ENCODE data around the gene CACNA1H.

CACNA1H gene

DNA sequence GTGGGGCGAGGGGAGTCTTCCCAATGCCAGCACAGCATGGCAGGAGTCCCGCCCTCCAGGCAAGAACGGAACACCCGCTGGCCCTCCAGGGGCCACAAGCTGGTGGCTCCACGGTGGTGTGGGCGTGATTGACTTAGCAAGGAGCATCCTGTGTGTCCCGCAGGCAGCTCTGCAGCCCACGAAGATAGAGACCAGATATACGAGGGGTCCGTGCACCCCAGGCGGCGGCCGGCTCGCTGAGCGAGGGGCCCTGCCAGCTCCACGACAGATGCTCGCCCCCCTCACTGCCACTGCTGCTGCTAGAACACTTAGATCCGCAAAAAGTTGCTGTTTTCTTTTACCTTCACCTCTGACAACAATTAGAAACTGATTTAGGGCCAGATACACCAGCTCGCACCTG is 10.0 kb upstream of the CACNA1H start:
- no peak for DNase-seq (ENCODE audit: low read depth)

DNA sequence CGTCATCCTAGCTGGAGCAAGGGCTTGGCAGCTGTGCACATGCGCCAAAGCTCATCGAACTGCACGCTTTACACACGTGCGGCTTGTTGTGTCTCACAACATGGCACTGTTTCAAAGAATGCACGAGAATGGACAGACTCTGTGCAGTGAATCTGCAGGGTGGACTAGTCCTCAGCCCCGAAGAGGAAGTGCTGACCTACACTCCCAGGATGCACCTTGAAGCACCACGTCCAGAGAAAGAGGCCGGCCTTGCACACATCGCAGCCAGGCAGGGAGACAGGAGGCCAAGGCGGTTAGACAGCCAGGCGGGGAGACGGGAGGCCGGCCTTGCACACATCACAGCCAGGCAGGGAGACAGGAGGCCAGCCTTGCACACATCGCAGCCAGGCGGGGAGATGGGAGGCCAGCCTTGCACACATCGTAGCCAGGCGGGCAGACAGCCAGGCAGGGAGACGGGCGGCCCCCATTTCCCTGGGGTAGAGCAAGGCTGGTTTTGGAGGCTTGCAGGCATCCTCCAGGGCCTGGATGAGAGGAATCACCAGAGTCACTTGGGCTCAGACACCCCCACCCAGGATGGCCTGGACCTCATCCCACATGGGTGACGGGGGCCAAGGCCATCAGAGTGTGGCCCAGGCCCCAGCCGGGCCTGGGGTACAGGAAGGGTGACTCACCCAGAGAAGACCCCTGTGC is 9.0 kb upstream of the CACNA1H start:
- no peak for DNase-seq (ENCODE audit: low read depth)

DNA sequence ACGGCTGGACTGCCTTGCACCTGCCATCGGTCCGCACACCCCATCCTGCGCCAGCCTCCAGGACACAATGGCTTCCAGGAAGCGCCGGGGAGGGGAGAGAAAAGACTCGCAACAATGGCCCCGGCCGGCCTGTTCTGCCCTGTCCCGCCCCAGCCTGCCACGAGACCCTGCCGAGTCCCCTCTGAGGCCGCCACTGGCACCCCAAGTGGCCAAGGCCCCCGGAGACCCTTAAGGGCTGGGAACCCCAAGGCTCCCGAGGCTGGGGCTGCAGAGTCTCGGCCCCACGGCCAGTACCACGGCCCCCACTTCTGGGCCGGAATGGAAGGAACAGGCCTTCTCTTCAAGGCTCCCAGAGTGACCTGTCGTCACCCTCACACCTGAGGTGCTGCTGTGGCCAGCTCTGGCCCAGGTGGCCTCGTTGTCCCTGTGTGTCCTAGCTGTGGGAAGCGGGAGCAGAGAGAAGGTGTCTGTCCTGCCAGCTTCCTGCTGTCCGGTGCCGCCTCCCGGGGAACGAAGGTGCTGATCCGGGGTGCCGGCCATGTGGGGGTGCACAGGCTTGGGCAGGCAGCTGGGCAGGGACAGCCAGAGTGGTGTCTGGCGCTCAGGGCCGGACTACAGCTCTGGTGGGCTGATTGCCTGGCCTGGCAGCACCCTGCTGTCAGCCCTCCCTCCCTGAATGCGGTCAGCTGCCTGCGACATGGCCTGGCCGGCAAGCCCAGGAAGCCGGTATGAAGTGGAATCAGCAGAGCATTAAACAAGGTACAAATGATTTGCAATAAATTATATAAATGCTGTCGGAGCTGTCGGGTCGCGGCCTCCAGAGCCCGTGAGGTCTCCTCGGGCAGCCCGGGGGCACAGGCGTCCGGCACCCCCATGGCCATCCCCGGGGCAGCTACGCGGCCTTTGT is 8.2 kb upstream of the CACNA1H start:
- no peak for DNase-seq (ENCODE audit: low read depth)

DNA sequence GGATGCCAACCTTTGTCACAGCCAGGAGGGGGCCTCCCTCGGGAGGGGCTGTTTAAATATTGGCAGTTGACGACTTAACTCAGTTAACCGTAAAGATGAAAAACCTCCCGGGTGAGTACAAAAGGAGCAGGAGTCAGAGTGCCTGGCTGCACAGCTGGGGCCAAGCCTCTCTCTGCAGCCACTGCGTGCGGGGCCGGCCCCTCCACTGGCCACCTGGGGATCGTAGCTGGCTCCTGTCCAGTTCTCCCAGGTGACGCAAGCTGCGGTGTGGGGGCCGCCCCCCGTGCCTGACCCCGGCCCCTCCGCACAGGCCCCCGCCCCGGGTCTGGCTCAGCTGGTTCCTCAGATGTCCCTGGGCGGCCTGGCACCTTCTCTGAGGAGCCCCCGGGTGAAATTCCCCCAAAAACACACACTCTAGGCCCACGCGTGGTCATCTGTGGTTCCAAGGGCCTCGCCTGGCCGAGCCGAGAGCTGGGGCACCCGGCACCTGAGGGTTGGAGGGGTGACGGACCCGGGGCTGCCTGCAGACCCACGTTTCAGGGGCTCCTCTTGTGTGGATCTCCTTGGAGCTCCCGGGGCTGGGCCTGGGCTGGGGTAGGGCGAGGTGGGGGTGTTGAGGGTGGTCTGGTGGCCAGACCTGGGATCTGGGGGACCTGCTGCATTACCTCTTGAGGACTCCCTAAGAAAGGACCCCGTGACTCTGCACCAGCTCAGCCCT is 7.4 kb upstream of the CACNA1H start:
- no peak for DNase-seq (ENCODE audit: low read depth)

DNA sequence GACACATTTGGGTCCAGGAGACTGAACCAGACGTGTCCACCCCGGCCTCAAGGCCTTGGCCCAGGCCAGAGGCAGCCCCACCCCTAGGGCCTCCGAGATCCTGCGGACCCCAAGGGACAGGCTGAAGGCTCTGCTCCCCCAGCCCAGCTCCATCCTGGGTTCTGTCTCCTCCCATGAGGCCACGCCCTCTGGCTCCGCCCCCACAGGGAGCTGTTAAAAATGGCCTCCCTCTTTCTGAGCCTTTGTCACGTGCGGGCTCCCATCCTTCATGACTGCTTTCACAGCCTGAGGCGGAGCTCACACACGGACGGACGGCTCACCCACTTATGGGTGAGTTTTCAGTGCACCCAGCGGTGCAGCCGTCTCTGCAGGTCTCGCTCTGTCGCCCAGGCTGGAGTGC is 6.5 kb upstream of the CACNA1H start:
- DNase-seq (ENCODE audit: low read depth): no peak

DNA sequence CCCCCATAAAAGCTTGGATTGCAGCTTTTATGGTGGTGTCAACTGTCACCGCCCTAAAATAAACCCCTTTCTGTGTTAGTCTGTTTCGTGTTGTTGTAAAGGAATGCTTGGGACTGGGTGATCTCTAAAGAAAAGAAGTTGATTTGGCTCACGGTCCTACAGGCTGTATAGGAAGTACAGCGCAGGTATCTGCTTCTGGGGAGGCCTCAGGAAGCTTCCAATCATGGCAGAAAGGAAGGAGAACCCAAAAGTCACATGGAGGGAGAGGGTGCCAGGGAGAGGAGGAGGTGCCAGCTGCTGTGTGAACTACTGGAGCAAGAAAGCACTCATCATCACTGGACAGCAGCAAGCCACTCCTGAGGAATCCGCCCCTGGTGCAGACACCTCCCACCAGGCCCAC is 5.9 kb upstream of the CACNA1H start:
- no peak for DNase-seq (ENCODE audit: low read depth)

DNA sequence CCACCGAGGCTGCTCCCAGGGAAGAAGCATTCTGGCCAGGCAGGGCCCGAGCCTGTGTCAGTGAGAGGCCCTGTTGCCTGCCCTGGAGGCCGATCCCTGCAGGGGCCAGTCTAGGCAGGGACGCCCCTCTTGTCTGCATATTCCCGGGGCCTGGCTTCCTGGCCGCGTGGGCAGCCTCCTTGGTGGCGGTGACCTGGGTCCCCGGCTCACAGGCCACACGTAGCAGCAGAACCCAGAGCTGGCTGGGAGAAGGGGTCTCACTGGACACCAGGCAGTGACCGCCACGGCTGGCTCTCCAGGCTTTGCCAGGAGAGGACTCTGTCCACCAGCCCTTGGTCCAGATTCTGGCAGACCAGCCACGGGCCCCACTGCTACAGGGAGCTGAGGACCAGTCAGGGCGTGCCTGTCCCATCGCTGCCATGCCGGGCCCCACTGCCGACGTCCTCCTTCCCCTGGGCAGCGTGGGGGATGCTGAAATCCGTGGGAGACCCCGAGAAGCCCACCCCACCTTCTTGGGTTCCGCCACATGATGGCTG is 3.7 kb upstream of the CACNA1H start:
- no peak for DNase-seq (ENCODE audit: low read depth)

DNA sequence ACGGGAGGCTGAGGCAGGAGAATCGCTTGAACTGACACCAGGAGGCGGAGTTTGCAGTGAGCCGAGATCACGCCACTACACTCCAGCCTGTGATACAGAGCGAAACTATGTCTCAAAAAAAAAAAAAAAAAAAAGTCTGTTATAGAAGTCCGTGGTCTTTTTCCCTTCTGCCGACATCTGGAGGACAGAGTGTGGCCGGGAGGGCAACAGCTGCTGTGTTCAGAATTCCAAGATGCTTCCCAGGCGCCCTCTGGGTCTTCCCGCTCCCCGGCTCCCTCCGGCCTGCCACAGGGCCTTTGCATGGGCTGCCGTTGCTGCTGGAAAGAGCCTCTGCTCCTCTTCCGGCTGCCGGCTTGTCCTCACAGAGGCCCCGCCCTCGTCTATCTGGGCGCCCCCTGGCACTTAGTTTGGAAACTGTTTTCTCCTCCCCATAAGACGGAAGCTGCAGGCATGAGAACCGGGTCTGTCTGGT is 2.4 kb upstream of the CACNA1H start:
- no peak for DNase-seq (ENCODE audit: low read depth)

DNA sequence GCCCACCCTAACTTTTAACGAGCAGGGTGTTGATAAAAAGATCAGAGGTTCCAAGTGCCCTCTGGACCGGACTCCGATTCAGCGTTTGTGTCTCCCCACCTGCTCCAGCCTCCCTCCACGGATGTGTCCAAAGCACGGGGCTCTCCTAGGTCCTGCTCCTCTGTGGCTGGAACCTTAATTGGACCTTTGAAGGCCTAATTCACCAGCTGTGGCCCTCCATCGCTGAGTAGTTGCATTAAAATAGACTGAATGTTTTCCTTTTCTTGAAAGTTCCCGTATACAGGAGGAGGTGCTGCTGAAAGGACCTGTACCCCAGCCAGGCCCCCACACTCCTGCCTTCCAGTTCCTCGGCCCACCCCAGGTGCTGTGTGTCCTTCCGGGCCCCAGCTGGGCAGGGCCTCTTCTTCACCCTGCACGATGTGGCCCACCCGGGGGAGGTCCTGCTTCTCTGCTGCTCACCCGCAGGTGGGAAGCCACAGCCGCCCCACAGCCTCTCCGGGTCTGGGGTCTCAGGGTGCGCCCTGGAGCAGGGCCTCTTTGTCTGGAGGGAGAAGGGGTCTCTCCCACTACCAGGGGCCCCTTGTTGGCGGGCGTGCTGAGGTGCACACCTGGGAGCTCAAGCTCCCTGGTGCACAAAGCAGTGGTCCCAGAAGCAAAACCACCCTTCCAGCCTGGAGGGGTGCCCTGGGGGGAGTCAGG is 1.3 kb upstream of the CACNA1H start:
- no peak for DNase-seq (ENCODE audit: low read depth)

DNA sequence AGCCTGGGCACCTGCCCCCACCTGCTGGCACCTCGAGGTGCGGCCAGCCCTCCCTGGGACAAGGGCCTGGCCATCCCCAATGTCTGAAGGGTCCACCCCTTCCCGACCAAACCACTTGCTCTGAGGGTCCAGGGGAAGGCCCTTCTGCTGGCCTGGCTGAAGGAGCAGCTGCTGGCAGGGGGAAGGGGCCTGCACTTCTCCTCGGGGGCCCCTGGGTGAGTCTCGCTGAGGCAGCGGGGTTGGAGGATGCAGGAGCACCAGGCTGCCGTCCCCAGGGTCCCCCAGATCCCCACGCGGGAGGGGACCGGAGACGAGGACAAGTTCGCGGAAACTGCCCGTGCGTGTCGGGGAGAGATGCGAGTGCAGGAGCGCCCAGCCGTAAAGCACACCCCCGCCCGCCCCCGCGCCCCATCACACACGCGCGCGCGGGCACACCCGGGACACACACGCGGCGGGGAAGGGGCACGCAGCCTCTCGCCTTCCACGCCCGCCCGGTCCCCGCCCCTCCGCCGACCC is 725 bp upstream of the CACNA1H start:
- DNase-seq (ENCODE audit: low read depth): peak; percentile 23

DNA sequence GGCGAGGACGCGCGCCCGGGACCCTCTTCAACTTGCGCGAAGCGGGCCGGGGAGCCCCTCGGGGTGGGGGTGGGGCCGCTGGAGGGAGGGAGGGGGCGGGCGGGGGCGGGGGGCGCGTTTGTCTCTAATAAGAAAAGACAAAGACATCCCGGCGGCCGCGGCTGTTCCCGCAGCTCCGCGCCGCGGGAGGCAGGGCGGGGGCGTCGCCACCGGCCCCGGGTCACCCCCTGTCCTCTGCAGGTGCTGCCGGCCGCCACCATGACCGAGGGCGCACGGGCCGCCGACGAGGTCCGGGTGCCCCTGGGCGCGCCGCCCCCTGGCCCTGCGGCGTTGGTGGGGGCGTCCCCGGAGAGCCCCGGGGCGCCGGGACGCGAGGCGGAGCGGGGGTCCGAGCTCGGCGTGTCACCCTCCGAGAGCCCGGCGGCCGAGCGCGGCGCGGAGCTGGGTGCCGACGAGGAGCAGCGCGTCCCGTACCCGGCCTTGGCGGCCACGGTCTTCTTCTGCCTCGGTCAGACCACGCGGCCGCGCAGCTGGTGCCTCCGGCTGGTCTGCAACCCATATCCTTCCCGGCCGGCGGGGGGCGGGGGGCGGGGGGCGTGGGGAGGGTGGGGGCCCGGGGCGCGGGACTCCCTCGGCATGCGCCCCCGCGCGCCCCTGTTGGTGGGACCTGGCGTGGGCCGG is 714 bp downstream of the CACNA1H start:
- no peak for DNase-seq (ENCODE audit: low read depth)

DNA sequence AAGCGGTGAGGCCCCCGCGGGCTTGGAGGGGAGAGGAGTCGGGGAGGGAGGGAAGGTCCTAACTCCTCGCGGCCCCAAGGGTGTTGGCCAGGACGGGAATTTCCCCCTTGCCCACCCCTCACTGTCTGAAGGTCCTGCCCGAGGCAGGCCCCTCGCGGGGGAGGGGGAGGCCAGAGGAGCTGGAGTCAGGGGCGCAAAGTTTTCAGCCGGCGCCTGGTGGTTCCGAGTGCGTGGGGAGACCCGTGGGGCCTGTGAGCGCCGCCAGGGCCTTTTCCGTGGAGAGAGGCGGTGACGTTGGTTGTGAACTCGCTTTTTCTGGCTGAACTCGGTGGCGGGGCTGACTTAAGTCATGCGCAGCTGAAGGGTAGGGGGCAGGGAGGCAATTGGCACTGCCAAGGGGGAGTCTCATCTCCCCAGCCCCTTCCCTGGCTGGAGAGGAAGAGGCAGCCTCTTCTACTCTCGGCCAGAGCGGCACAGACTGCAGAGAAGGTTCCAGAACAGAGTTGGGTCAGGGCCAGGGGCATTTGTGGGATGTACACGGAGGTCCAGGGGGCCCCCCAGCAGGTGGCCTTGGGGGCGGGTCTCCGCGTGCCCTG is 1.5 kb downstream of the CACNA1H start:
- DNase-seq (ENCODE audit: low read depth): no peak

DNA sequence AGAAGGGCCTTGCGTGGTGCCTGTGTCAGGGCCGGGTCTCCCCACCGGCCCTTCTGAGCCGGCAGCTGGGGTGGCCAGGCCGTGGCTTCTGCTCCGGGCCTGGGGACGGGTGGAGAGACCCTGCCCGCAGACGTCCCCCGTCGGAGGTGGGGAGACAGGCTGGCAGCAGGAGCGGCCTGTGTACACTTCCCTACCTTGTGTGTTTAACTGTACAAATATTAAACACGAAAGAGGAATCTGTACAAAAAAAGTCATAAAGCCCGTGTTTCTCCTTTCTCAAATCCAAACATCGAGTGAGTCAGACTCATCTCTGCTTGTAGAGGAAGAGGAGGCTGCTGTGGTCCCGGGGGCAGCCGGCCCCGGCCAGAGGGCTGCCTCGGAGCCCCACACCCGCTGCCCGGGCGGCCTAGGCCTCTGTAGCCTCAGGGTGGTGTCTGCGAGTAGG is 2.0 kb downstream of the CACNA1H start:
- DNase-seq (ENCODE audit: low read depth): no peak

DNA sequence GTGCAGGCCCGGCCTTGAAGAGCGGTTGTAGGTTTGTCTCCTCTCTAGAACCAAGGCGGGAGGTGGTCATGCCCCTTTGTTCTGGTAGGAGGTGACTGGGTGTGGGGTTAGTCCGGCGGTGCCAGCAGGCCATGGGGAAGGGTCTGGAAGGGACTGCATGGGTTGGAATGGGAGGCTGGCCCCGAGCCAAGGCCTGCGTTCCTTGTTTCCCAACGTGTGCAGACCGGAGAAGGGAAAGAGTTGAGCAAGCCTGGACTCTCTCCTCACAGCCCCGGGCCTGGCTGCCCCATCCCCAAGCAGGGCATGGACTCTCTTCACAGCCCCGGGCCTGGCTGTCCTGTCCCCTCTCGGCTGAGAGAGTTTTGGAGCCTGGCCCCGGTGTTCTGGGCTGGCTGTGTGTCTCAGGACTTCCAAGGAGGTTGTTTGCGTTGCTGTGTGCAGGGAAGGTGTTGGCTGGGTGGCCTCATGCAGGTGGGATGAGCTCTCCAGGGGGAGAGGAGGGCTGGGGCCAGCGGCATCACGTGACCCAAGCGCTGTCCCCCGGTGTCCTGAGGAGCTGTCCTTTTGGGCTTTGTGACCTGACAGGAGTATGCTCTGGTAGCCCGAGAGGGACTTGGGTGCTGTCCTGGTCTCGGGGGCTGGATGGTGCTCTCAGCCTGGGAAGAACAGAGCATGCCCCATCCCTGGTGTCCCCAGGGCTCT is 2.6 kb downstream of the CACNA1H start:
- no peak for DNase-seq (ENCODE audit: low read depth)

DNA sequence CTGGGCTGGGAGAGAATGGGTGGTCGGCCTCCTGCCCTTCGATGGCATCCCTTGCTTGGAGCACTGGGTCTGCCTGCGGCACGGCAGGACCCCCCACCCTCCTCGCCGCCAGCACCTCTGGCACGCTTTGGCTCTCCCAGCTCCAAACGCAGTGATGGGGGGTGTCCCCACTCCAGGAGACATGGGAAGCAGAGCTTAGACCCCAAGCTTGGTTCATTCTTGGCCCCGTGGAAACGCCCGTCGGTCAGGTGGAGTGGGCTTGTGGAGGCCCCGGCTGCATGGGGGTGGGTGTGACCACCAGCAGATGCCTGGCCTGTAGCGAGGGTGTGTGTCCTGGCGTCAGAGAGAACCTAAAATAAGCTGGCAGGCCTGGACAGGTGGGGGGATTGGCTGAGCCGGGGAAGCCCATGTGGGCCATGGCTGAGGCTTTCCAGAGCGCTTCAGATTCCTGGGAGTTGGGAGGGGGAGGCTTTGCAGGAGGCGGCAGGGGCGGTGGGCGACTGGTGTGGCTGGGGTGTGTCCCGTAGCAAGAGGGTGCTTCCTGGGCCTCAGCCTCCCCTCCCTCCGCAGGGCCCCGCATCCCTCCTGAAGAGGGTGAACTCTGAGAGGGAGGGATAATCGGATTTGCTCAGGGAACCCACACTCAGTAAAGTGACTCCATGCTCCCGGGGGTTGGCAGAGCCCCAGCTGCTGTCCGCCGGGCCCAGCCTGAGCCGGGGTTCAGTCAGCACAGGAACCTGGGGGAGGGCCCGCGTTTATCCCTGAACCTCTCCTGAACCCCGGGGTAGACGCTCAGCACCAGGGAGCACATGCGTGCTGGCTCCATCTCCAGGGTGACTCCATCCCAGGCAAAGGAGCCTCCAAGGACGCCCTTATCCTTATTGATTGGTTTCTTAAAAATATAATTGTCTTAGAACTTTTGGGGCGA is 3.4 kb downstream of the CACNA1H start:
- DNase-seq (ENCODE audit: low read depth): no peak

DNA sequence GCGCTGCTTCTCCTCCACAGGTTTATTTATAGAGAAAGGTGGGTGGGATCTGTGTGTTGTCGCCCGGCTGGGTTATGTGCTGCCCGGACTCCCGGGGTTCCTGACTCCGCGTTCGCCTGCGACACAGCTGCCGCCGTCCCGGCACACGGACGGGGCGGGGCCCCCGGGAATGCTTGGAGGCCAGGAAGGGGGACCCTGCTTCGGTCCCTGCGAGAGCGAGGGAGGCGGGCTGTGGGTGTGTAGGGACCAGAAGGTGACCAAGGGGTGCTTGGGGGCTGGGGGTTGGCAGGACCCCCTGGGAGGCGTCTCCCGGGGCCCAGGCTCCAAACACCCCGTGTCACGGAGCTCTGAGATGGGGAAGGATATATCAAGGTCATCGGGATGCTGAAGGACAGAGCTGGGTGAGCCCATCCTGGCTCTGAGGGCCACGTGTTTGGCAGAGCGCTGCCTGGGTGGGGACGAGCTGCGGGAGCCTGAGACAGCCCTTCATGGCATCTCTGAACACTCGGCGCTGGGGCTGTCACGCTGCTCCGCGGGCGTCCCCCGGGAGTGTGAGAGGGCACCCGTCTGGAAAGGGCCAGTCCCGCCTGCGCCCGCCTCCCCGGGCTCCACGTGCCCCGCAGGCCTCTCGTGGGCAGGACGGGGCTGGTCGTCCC is 4.2 kb downstream of the CACNA1H start:
- no peak for DNase-seq (ENCODE audit: low read depth)

DNA sequence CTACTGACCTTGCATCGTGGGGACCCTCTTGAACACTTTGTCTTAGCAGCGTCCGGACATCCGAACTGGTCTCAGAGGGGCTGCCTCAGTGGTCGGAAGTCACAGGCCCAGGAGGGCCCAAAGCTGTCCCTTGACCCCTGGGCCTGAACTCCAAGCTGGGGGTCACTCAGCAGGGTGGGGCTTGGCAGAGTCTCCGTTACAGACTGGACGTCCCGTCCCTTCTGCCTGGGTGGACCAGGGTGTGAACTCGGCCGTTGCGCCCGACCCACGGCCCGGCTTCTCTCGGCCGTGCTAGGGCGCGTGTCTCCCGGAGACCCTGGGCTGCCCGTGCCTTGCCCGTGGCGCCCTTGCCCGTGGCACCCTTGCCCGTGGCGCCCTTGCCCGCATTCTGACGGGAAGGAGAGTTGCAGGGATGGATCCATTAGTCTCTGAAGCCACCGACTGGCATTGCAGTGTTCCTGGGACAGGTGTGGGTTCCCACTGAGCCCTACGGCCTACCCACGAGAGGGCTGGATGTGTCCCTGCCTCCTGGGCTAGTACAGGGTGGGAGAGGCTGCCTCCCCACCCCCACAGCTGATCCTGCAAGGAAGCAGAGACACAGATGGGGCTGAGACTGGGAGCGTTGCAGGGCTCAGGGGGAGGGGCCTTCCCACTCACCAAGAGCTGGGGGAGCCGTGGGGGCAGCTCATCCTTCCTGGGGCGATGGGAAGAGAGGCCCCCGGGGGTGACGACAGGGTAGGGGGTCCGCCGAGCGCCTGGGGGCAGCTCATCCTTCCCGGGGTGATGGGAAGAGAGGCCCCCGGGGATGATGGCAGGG is 4.9 kb downstream of the CACNA1H start:
- DNase-seq (ENCODE audit: low read depth): no peak
